ENCODE data around the gene HOXB8.

Gene HOXB8

DNA sequence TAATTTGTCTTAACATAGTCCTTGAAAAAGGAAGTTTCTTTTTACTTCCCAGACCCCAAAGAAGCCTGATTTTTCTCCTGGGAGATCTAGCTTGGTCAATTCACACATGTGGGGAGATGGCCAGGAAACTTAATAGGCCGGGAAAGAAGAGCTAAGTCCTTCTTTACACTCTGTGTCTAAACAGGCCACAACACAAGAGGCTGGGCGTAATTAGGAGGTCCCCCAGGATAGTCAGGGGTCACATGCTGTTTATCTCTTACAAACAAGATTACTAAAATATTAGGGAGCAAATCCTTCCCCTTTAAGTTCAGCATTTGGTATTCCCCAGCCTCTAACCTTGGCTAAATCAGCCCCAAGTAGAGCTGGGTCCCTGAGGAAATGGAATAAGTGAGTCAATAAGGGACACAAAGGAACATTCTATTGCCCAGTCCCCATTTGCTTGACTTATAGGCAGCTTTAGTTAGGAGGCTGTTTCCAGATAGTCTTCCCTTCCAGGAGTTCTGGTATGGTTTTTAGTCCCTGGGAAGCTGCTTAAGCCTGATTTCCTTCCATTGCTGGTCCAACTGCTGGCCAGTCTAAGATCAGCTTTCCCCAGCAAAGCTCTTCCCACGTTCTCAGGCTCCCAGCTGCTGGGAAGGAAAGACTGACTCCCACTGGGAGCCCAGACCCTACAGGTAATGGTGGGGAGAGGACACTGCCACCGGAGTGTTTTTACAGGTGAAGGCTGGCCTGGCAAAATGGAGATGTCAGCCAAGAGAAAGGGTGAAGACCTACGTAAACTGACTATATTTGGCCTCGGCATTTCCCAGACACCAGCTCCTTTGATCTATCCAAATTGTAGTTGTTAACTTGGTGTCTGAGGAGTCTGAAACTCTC, 25.1 kb upstream of the HOXB8 start:
- no peaks in the 10 kb centered on the region; the same call in none of the 2 replicates for H3K27me3 ChIP-seq (replicated peaks; ENCODE audit: control insufficient read depth, insufficient read depth, low read length)
- TF ChIP-seq, protein P1, sequence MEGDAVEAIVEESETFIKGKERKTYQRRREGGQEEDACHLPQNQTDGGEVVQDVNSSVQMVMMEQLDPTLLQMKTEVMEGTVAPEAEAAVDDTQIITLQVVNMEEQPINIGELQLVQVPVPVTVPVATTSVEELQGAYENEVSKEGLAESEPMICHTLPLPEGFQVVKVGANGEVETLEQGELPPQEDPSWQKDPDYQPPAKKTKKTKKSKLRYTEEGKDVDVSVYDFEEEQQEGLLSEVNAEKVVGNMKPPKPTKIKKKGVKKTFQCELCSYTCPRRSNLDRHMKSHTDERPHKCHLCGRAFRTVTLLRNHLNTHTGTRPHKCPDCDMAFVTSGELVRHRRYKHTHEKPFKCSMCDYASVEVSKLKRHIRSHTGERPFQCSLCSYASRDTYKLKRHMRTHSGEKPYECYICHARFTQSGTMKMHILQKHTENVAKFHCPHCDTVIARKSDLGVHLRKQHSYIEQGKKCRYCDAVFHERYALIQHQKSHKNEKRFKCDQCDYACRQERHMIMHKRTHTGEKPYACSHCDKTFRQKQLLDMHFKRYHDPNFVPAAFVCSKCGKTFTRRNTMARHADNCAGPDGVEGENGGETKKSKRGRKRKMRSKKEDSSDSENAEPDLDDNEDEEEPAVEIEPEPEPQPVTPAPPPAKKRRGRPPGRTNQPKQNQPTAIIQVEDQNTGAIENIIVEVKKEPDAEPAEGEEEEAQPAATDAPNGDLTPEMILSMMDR (IDR thresholded peaks at IDR 0.05; ENCODE audit: insufficient read depth, low read length, poor library complexity, severe bottlenecking), result no peak
- DNase-seq (ENCODE audit: extremely low read depth, insufficient read length), result no peak
- H3K4me3 ChIP-seq (replicated peaks; ENCODE audit: low read depth, low read length), result no peak overlapping the region
- H3K36me3 ChIP-seq (ENCODE audit: control insufficient read depth, insufficient read depth, low read length), result no peaks in the 10 kb centered on the region

DNA sequence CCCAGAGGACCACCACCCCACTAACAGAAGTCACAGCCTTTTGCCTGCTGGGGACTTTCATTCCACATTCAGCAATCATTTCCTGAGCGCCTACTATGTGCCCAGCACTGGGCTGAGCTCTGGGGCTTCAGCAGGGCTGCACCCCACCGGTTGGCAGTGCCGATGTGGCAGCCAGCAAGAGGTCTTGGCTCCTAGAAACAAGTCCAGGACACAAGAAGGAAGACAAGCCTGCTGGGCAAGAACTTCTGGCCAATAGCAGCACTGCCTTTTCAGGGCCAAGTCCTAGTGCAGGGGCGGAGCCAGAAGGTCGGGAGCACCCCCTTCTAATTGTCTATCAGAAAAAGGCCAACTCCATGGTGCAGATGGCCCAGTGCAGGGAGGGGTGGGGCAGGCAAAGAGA, 24.0 kb upstream of the HOXB8 start:
- no peak overlapping the region for H3K4me3 ChIP-seq (replicated peaks; ENCODE audit: low read depth, low read length)
- no peaks in the 10 kb centered on the region for H3K36me3 ChIP-seq (ENCODE audit: control insufficient read depth, insufficient read depth, low read length)
- DNase-seq (ENCODE audit: extremely low read depth, insufficient read length), result no peak
- no peaks in the 10 kb centered on the region; the same call in none of the 2 replicates for H3K27me3 ChIP-seq (replicated peaks; ENCODE audit: control insufficient read depth, insufficient read depth, low read length)
- TF ChIP-seq, protein P1 (IDR thresholded peaks at IDR 0.05; ENCODE audit: insufficient read depth, low read length, poor library complexity, severe bottlenecking), result no peak

DNA sequence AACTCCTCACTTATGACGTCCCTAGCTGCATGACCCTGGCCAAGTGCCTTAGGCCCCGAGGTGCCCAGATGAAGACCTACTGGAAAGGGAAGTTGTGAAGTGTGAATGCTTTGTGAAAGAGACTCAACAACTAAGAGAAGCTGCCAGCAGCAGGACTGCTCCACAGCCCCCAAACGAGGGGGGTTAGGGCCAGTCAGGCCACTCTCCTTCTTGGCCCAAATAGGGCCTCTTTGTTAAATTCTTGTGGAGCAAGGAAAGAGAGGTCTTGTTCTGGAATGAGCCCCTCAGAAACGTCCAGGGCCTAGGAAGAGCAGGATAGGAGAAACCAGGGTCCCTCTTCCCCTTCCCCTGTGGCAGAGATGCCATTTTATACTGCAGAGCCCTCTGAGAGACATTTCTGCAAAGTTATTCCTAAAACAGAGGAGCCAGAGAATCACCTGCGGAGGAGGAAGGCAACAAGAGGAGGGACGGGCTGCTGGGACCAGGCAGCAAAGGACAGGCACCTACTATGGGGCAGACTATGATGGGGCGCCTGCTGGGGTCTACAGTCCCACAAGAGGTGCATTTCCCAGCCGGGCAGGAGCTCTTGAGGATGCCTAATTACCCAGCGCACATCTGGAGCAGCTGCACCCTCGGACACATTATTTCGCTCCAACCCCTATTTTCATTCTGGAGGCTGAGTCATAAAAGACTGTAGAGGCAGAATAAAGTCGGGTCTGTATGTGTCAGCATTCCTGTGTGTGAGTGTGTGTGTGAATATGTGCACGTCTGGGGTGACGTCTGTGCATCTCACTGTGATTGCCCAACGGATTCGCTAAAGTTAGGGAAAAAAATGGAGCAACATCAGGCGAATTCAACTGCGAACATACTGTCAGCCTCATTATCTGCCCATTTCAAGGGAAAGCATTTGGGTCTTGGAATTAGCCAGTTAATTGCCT, 22.5 kb upstream of the HOXB8 start:
- no peak overlapping the region for H3K4me3 ChIP-seq (replicated peaks; ENCODE audit: low read depth, low read length)
- no peaks in the 10 kb centered on the region; the same call in none of the 2 replicates for H3K27me3 ChIP-seq (replicated peaks; ENCODE audit: control insufficient read depth, insufficient read depth, low read length)
- no peaks in the 10 kb centered on the region for H3K36me3 ChIP-seq (ENCODE audit: control insufficient read depth, insufficient read depth, low read length)
- no peak for DNase-seq (ENCODE audit: extremely low read depth, insufficient read length)
- TF ChIP-seq, protein P1 (IDR thresholded peaks at IDR 0.05; ENCODE audit: insufficient read depth, low read length, poor library complexity, severe bottlenecking), result no peak

DNA sequence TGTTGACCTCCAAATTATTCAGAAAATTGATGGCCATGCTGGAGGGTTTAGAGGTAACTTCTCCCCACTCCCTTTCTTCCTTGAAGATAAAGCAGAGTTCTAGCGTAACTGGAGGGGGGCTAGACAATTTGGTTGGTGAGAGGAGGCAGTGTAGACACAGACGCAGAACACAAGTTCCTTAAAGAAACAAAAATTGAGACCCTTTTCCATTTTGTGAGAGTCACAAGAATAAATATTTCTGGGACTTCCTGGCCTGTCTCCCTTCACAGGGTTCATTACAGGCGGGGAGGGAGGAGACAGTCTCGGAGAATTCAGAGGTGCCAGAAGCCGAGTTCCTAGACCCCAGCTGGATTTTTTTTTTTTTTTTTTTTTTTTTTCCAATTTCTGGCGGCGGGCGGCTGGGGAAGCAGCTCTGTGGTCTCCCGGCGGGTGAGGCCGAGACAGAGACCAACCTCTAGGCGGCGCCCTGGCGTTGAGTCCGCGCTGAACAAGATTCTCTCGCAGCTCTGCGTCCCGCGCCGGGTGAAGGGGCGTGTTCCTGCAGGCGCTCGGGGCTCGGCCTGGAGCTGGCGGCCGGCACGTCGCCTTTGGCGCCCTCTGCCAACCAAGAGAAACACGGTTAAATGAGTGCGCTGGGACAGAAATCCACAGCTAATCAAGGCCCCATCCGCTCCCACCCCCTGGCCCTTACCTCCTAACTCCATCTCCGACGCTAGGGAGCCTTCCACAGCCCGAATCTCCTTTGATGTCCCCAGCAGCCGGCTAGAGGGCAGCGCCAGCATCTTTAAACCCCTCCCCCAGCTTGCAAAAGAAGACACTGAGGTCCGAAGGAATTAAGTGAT, 21.3 kb upstream of the HOXB8 start:
- no peaks in the 10 kb centered on the region for H3K36me3 ChIP-seq (ENCODE audit: control insufficient read depth, insufficient read depth, low read length)
- peak; percentile 69 for DNase-seq (ENCODE audit: extremely low read depth, insufficient read length)
- TF ChIP-seq, protein P1 (IDR thresholded peaks at IDR 0.05; ENCODE audit: insufficient read depth, low read length, poor library complexity, severe bottlenecking), result peak; percentile 94
- no peak overlapping the region for H3K4me3 ChIP-seq (replicated peaks; ENCODE audit: low read depth, low read length)
- no peaks in the 10 kb centered on the region; the same call in none of the 2 replicates for H3K27me3 ChIP-seq (replicated peaks; ENCODE audit: control insufficient read depth, insufficient read depth, low read length)
